HEK293 (cell line): ENCODE results near the gene RNF214.

Source experiments
- BCL11A ChIP-seq: fragments of 450-650 bp; formaldehyde crosslinking; IDR thresholded peaks from 2 replicates; pipeline ENCODE4 v1.5.1; 2016; ENCODE audit warnings: low read depth, missing biosample characterization, missing genetic modification characterization
- MYNN ChIP-seq: fragments of 450-650 bp; formaldehyde crosslinking; IDR thresholded peaks from 2 replicates; pipeline ENCODE4 v1.5.1; 2016; ENCODE audit warnings: missing biosample characterization, missing genetic modification characterization, borderline replicate concordance
- TCF7L2 ChIP-seq: IDR thresholded peaks from 2 replicates; pipeline ENCODE4 v1.6.1; 2011; ENCODE audit warnings: low read depth, mild to moderate bottlenecking, inconsistent platforms, low read length, moderate library complexity, borderline replicate concordance
- YY2 ChIP-seq: fragments of 450-650 bp; formaldehyde crosslinking; IDR thresholded peaks from 2 replicates; pipeline ENCODE4 v1.5.1; 2016; ENCODE audit warnings: missing biosample characterization, missing genetic modification characterization
- ZEB2 ChIP-seq: fragments of 450-650 bp; formaldehyde crosslinking; IDR thresholded peaks from 2 replicates; pipeline ENCODE4 v1.5.1; 2016; ENCODE audit warnings: missing biosample characterization, missing genetic modification characterization
- ZNF239 ChIP-seq: fragments of 450-650 bp; formaldehyde crosslinking; IDR thresholded peaks from 2 replicates; pipeline ENCODE4 v1.5.1; 2016; ENCODE audit warnings: missing biosample characterization, missing genetic modification characterization
- ZNF350 ChIP-seq: fragments of 450-650 bp; formaldehyde crosslinking; IDR thresholded peaks from 2 replicates; pipeline ENCODE4 v1.5.0; 2017; ENCODE audit warnings: missing biosample characterization, mild to moderate bottlenecking, missing genetic modification characterization
- ZNF791 ChIP-seq: fragments of 450-650 bp; formaldehyde crosslinking; IDR thresholded peaks from 2 replicates; pipeline ENCODE4 v1.5.1; 2016; ENCODE audit warnings: missing biosample characterization, missing genetic modification characterization
- TF ChIP-seq, protein P1 (sequence below): fragments of 450-650 bp; IDR thresholded peaks from 2 replicates; pipeline ENCODE4 v1.5.1; 2018; ENCODE audit warnings: missing biosample characterization, mild to moderate bottlenecking, missing genetic modification characterization
- TF ChIP-seq, protein P2 (sequence below): fragments of 450-650 bp; formaldehyde crosslinking; IDR thresholded peaks from 2 replicates; pipeline ENCODE4 v1.5.1; 2016; ENCODE audit warnings: missing biosample characterization, missing genetic modification characterization
- TF ChIP-seq, protein P3 (sequence below): fragments of 450-650 bp; formaldehyde crosslinking; IDR thresholded peaks from 2 replicates; pipeline ENCODE4 v1.5.1; 2016; ENCODE audit warnings: missing biosample characterization, missing genetic modification characterization
- TF ChIP-seq, protein P4 (sequence below): fragments of 450-650 bp; formaldehyde crosslinking; IDR thresholded peaks from 2 replicates; pipeline ENCODE4 v1.5.1; 2016; ENCODE audit warnings: missing biosample characterization, missing genetic modification characterization

- TF ChIP-seq, protein P1, sequence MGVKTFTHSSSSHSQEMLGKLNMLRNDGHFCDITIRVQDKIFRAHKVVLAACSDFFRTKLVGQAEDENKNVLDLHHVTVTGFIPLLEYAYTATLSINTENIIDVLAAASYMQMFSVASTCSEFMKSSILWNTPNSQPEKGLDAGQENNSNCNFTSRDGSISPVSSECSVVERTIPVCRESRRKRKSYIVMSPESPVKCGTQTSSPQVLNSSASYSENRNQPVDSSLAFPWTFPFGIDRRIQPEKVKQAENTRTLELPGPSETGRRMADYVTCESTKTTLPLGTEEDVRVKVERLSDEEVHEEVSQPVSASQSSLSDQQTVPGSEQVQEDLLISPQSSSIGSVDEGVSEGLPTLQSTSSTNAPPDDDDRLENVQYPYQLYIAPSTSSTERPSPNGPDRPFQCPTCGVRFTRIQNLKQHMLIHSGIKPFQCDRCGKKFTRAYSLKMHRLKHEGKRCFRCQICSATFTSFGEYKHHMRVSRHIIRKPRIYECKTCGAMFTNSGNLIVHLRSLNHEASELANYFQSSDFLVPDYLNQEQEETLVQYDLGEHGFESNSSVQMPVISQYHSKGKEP (tag by site-specific recombination): no peak
- TF ChIP-seq TCF7L2 (no peak), ZNF791 (tag by site-specific recombination) (no peak), BCL11A (tag by site-specific recombination) (no peak), ZNF239 (tag by site-specific recombination) (no peak), ZNF350 (tag by site-specific recombination) (no peak), ZEB2 (tag by site-specific recombination) (no peak), MYNN (tag by site-specific recombination) (no peak), YY2 (no peak)
- TF ChIP-seq, protein P2, sequence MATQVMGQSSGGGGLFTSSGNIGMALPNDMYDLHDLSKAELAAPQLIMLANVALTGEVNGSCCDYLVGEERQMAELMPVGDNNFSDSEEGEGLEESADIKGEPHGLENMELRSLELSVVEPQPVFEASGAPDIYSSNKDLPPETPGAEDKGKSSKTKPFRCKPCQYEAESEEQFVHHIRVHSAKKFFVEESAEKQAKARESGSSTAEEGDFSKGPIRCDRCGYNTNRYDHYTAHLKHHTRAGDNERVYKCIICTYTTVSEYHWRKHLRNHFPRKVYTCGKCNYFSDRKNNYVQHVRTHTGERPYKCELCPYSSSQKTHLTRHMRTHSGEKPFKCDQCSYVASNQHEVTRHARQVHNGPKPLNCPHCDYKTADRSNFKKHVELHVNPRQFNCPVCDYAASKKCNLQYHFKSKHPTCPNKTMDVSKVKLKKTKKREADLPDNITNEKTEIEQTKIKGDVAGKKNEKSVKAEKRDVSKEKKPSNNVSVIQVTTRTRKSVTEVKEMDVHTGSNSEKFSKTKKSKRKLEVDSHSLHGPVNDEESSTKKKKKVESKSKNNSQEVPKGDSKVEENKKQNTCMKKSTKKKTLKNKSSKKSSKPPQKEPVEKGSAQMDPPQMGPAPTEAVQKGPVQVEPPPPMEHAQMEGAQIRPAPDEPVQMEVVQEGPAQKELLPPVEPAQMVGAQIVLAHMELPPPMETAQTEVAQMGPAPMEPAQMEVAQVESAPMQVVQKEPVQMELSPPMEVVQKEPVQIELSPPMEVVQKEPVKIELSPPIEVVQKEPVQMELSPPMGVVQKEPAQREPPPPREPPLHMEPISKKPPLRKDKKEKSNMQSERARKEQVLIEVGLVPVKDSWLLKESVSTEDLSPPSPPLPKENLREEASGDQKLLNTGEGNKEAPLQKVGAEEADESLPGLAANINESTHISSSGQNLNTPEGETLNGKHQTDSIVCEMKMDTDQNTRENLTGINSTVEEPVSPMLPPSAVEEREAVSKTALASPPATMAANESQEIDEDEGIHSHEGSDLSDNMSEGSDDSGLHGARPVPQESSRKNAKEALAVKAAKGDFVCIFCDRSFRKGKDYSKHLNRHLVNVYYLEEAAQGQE (tag by site-specific recombination): no peak
- TF ChIP-seq, protein P3, sequence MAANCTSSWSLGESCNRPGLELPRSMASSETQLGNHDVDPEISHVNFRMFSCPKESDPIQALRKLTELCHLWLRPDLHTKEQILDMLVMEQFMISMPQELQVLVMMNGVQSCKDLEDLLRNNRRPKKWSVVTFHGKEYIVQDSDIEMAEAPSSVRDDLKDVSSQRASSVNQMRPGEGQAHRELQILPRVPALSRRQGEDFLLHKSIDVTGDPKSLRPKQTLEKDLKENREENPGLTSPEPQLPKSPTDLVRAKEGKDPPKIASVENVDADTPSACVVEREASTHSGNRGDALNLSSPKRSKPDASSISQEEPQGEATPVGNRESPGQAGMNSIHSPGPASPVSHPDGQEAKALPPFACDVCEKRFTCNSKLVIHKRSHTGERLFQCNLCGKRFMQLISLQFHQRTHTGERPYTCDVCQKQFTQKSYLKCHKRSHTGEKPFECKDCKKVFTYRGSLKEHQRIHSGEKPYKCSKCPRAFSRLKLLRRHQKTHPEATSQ (tag by site-specific recombination): no peak
- TF ChIP-seq, protein P4, sequence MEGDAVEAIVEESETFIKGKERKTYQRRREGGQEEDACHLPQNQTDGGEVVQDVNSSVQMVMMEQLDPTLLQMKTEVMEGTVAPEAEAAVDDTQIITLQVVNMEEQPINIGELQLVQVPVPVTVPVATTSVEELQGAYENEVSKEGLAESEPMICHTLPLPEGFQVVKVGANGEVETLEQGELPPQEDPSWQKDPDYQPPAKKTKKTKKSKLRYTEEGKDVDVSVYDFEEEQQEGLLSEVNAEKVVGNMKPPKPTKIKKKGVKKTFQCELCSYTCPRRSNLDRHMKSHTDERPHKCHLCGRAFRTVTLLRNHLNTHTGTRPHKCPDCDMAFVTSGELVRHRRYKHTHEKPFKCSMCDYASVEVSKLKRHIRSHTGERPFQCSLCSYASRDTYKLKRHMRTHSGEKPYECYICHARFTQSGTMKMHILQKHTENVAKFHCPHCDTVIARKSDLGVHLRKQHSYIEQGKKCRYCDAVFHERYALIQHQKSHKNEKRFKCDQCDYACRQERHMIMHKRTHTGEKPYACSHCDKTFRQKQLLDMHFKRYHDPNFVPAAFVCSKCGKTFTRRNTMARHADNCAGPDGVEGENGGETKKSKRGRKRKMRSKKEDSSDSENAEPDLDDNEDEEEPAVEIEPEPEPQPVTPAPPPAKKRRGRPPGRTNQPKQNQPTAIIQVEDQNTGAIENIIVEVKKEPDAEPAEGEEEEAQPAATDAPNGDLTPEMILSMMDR (tag by site-specific recombination): no peak
Measured at GRCh38 chr11:117289795-117290194, 57.3 kb downstream of the RNF214 start.
